ENCODE measurements around the gene TMPRSS11E. TPM values are rescaled to one million over a fixed set of nuclear protein-coding genes. Genes with fewer than 3 reads are reported as not detected.

Gene TMPRSS11E
- total RNA-seq, 1 donor from 2014 or later, result not detected

- no peak for TF ChIP-seq CTCF (IDR thresholded peaks at IDR 0.05; ENCODE audit: insufficient read depth, low read length, poor library complexity, severe bottlenecking)
- peak; percentile 49 for DNase-seq (ENCODE audit: low read depth)
- Histone ChIP-seq H3K36me3 (ENCODE audit: control insufficient read depth, insufficient read depth, low read length) (no peaks in the 10 kb centered on the region), H3K4me3 (ENCODE audit: low read depth, low read length) (no peak overlapping the region), H3K27me3 (ENCODE audit: control insufficient read depth, insufficient read depth, low read length) (no peaks in the 10 kb centered on the region)
Measured at GRCh38 chr4:68451246-68452211, 4.3 kb downstream of the TMPRSS11E start.

DNA sequence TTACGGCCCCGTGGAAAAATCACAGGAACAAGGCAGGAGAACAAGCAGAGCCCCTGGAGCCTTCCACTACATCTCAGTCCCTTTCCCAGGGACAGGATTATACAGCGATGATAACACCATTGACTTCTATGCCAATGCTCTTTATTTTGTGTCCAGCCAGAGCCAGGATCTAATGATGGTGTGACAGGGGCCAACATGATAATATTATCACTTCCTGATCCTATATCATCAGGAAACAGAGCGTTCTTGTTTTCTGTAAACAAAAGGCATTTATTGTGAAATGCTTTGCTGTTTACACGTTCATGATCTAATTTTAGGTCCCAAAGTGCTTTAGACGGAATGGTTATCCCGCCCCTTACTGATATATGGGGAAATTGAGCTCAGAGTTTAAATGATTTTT lies 12.8 kb downstream of the TMPRSS11E start:
- Histone ChIP-seq H3K36me3 (ENCODE audit: control insufficient read depth, insufficient read depth, low read length) (no peaks in the 10 kb centered on the region), H3K4me3 (ENCODE audit: low read depth, low read length) (no peak overlapping the region), H3K27me3 (ENCODE audit: control insufficient read depth, insufficient read depth, low read length) (no peaks in the 10 kb centered on the region)
- no peak for DNase-seq (ENCODE audit: low read depth)
- TF ChIP-seq CTCF (IDR thresholded peaks at IDR 0.05; ENCODE audit: insufficient read depth, low read length, poor library complexity, severe bottlenecking), result no peak

GRCh38 chr4:68461790-68462189 lies 14.5 kb downstream of the TMPRSS11E start:
- no peaks in the 10 kb centered on the region for H3K36me3 ChIP-seq (ENCODE audit: control insufficient read depth, insufficient read depth, low read length)
- H3K27me3 ChIP-seq (ENCODE audit: control insufficient read depth, insufficient read depth, low read length), result no peaks in the 10 kb centered on the region
- TF ChIP-seq CTCF (IDR thresholded peaks at IDR 0.05; ENCODE audit: insufficient read depth, low read length, poor library complexity, severe bottlenecking), result no peak
- no peak for DNase-seq (ENCODE audit: low read depth)
- no peak overlapping the region for H3K4me3 ChIP-seq (ENCODE audit: low read depth, low read length)

GRCh38 chr4:68462691-68463090 lies 15.4 kb downstream of the TMPRSS11E start:
- no peaks in the 10 kb centered on the region for H3K27me3 ChIP-seq (ENCODE audit: control insufficient read depth, insufficient read depth, low read length)
- no peak for DNase-seq (ENCODE audit: low read depth)
- no peaks in the 10 kb centered on the region for H3K36me3 ChIP-seq (ENCODE audit: control insufficient read depth, insufficient read depth, low read length)
- no peak for TF ChIP-seq CTCF (IDR thresholded peaks at IDR 0.05; ENCODE audit: insufficient read depth, low read length, poor library complexity, severe bottlenecking)
- H3K4me3 ChIP-seq (ENCODE audit: low read depth, low read length), result no peak overlapping the region

GRCh38 chr4:68463796-68464195 lies 16.5 kb downstream of the TMPRSS11E start:
- no peak for DNase-seq (ENCODE audit: low read depth)
- Histone ChIP-seq H3K27me3 (ENCODE audit: control insufficient read depth, insufficient read depth, low read length) (no peaks in the 10 kb centered on the region), H3K36me3 (ENCODE audit: control insufficient read depth, insufficient read depth, low read length) (no peaks in the 10 kb centered on the region), H3K4me3 (ENCODE audit: low read depth, low read length) (no peak overlapping the region)
- TF ChIP-seq CTCF (IDR thresholded peaks at IDR 0.05; ENCODE audit: insufficient read depth, low read length, poor library complexity, severe bottlenecking), result no peak
